Keratinocyte (primary cell): ENCODE data around the gene TPRN. TPM values are rescaled to one million over a fixed set of nuclear protein-coding genes. Genes with fewer than 3 reads are reported as not detected.

Experiments used
- DNase-seq: peaks from one replicate; pipeline ENCODE4 v3.0.0-alpha.2; 2011; ENCODE audit warnings: low read depth, missing footprints, low spot score
- FAIRE-seq: peaks from 2 replicates; lab custom pipeline; 2011; peaks lifted over from hg19 to GRCh38; lab: Jason Lieb, UNC
- H2AFZ ChIP-seq: 2 replicates; pipeline ENCODE4 v1.6.0; 2012; ENCODE audit warnings: low read length, control low read depth, inconsistent platforms; ENCODE audit not compliant: control insufficient read depth
- H3K27ac ChIP-seq: 2 replicates; pipeline ENCODE4 v1.5.1; 2011; ENCODE audit warnings: low read length; ENCODE audit not compliant: control insufficient read depth, insufficient read depth
- H3K27me3 ChIP-seq: 3 replicates; pipeline ENCODE4 v1.6.0; 2011; ENCODE audit warnings: low read length; ENCODE audit not compliant: control insufficient read depth, insufficient read depth; ENCODE audit errors: extremely low read depth
- H3K36me3 ChIP-seq, 2 experiments: 2 replicates in 1 of 2; 3 replicates in 1 of 2; pipeline ENCODE4 v1.5.1; 2011; ENCODE audit warnings: low read length in 2 of 2, mild to moderate bottlenecking in 1 of 2; ENCODE audit not compliant: control insufficient read depth in 2 of 2, insufficient read depth in 2 of 2; ENCODE audit errors: extremely low read depth in 1 of 2
- H3K4me1 ChIP-seq: 3 replicates; pipeline ENCODE4 v1.5.1; 2011; ENCODE audit warnings: low read length; ENCODE audit not compliant: control insufficient read depth, insufficient read depth; ENCODE audit errors: extremely low read depth
- H3K4me2 ChIP-seq: 3 replicates; pipeline ENCODE4 v1.6.0; 2011; ENCODE audit warnings: low read depth, low read length; ENCODE audit not compliant: control insufficient read depth, insufficient read depth; ENCODE audit errors: extremely low read depth
- H3K4me3 ChIP-seq, 3 experiments: fragments of 200-600 bp in 1 of 3; sonication (generic) in 1 of 3; 2 replicates in 2 of 3; 3 replicates in 1 of 3; pipeline ENCODE4 v1.5.1; 2011 to 2016; ENCODE audit warnings: low read length in 3 of 3, mild to moderate bottlenecking in 3 of 3, control low read depth in 2 of 3, inconsistent platforms in 1 of 3, low read depth in 1 of 3, mixed read lengths in 1 of 3, mixed run types in 1 of 3, moderate library complexity in 1 of 3; ENCODE audit not compliant: control insufficient read depth in 2 of 3, insufficient read depth in 2 of 3; ENCODE audit errors: extremely low read depth in 1 of 3
- H3K79me2 ChIP-seq: 2 replicates; pipeline ENCODE4 v1.6.0; 2012; ENCODE audit warnings: low read length; ENCODE audit not compliant: control insufficient read depth, insufficient read depth
- H3K9ac ChIP-seq: 3 replicates; pipeline ENCODE4 v1.6.0; 2011; ENCODE audit warnings: low read length; ENCODE audit not compliant: control insufficient read depth, insufficient read depth; ENCODE audit errors: extremely low read depth
- H3K9me1 ChIP-seq: 3 replicates; pipeline ENCODE4 v1.6.0; 2011; ENCODE audit warnings: low read length; ENCODE audit not compliant: control insufficient read depth, insufficient read depth; ENCODE audit errors: extremely low read depth
- H3K9me3 ChIP-seq: 2 replicates; pipeline ENCODE4 v1.5.1; 2012; ENCODE audit warnings: low read depth, low read length; ENCODE audit not compliant: control insufficient read depth
- H4K20me1 ChIP-seq: 3 replicates; pipeline ENCODE4 v1.6.0; 2011; ENCODE audit warnings: low read length; ENCODE audit not compliant: control insufficient read depth, insufficient read depth; ENCODE audit errors: extremely low read depth
- EZH2 ChIP-seq: IDR thresholded peaks from one replicate; pipeline ENCODE4 v1.6.1; 2012; ENCODE audit warnings: inconsistent platforms, mild to moderate bottlenecking, low read length, moderate library complexity
- dilution Hi-C: fragments of 300-500 bp; cut with MboI; formaldehyde crosslinking; loops from one replicate; pipeline ENCODE4 v1.7.0; 2020; ENCODE audit warnings: low sequenced_read_pairs; ENCODE audit not compliant: extremely low pct_ligation_motif_present
- polyA plus RNA-seq, 5 experiments: library from polyadenylated mRNA; depleted of rRNA in 3 of 5; stranded (reverse) in 3 of 5; stranded (forward) in 1 of 5; unstranded in 1 of 5; fragments of >200 nt; gene quantifications; 1 replicate in 1 of 5; 2 replicates in 3 of 5; 3 replicates in 1 of 5; pipeline versions ENCODE4 v1.2.1 to v1.2.3, GENCODE V29; 2011 to 2012; ENCODE audit warnings: missing spikeins in 2 of 5, low read depth in 1 of 5, low replicate concordance in 1 of 5
- TF ChIP-seq, protein P1 (sequence below), 3 experiments: IDR thresholded peaks in 1 of 3; conservative IDR thresholded peaks in 1 of 3; optimal IDR thresholded peaks in 1 of 3; 2 replicates in 2 of 3; 3 replicates in 1 of 3; pipeline versions ENCODE3 to v1.5.1; 2011; ENCODE audit warnings: low read length in 3 of 3, mild to moderate bottlenecking in 3 of 3, moderate library complexity in 2 of 3, control low read depth in 1 of 3, inconsistent platforms in 1 of 3; ENCODE audit not compliant: insufficient read depth in 2 of 3; ENCODE audit errors: extremely low read depth in 1 of 3

The TPRN gene
- polyA plus RNA-seq, 1 donor (not counting 4 experiments of a cell fraction or from before 2014, with no cell fraction given): 1.1 TPM

DNA sequence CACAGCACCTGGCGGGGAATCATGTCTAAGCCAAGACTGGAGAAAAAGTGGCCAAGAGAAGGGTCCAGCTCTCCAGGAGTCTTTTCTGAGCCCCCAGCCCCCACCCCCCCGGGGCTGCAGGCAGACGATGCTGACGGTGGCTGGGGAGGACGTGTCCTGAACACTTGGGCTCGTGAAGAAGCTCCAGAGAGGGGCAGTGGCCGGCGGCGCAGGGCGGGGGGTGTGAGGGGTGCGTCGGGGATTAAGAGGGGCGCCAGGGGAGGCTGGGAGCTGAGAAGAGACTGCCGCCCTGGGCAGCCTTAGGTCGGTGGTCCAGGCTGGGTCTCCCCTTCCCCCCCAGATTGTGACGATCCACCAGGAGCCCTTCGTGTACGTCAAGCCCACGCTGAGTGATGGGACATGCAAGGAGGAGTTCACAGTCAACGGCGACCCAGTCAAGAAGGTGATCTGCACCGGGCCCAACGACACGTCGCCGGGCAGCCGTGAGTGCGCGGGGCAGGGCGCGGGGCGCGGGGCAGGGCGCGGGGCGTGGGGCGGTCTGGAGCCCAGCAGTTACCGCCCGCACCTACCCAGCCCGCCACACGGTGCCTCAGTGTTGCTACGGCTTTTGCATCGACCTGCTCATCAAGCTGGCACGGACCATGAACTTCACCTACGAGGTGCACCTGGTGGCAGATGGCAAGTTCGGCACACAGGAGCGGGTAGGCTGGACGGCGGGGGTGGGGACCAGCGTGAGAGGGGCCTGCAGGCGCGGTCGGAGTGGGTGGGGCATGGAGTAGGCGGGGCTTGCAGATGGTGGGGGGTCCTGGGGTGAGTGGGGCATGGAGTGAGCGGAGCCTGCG, 39.6 kb downstream of the TPRN start:
- TF ChIP-seq, protein P1, sequence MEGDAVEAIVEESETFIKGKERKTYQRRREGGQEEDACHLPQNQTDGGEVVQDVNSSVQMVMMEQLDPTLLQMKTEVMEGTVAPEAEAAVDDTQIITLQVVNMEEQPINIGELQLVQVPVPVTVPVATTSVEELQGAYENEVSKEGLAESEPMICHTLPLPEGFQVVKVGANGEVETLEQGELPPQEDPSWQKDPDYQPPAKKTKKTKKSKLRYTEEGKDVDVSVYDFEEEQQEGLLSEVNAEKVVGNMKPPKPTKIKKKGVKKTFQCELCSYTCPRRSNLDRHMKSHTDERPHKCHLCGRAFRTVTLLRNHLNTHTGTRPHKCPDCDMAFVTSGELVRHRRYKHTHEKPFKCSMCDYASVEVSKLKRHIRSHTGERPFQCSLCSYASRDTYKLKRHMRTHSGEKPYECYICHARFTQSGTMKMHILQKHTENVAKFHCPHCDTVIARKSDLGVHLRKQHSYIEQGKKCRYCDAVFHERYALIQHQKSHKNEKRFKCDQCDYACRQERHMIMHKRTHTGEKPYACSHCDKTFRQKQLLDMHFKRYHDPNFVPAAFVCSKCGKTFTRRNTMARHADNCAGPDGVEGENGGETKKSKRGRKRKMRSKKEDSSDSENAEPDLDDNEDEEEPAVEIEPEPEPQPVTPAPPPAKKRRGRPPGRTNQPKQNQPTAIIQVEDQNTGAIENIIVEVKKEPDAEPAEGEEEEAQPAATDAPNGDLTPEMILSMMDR (optimal IDR thresholded peaks at IDR 0.05 in 1 of 3, IDR thresholded peaks at IDR 0.05 in 1 of 3, conservative IDR thresholded peaks at IDR 0.05 in 1 of 3; ENCODE audit: extremely low read depth in 1 of 3, insufficient read depth in 2 of 3, low read length in 3 of 3): no peak
- TF ChIP-seq EZH2: no peak
- FAIRE-seq (no peak), DNase-seq (no peak)
- H3K27ac ChIP-seq: no peak overlapping the region
- H3K36me3 ChIP-seq: no peaks in the 10 kb centered on the region
- H3K9ac ChIP-seq: no peak overlapping the region
- H3K27me3 ChIP-seq: peaks cover 82% of the 10 kb centered on the region
- H3K79me2 ChIP-seq: no peaks in the 10 kb centered on the region
- no peaks in the 10 kb centered on the region for H3K9me3 ChIP-seq
- H3K4me2 ChIP-seq: no peak overlapping the region
- no peaks in the 10 kb centered on the region for H4K20me1 ChIP-seq
- no peaks in the 10 kb centered on the region for H3K9me1 ChIP-seq
- peaks cover 4% of the 10 kb centered on the region for H3K4me1 ChIP-seq
- no peak overlapping the region for H3K4me3 ChIP-seq
- dilution Hi-C loops: no loop called here
- H2AFZ ChIP-seq: no peak overlapping the region

DNA sequence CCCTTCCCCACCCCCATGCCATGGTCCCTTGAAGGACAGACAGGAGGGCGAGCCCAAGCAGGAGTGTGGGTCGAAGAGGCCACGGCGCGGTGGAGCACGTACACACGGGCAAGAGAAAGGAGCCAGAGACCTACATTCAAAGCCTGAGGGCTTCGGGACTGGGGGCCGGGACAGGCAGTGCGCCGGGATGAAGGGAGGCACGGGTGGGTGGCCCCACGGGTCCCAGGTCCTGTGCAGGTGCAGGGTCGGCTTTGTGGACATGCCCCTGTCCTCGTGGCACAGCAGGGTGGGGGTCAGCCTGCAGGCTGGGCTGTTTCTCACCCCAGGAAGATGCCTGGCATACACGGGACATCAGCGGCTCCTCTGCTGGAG, 40.5 kb downstream of the TPRN start:
- Histone ChIP-seq H2AFZ (no peak overlapping the region), H3K36me3 (no peaks in the 10 kb centered on the region), H4K20me1 (no peaks in the 10 kb centered on the region), H3K4me3 (no peak overlapping the region), H3K27me3 (peaks cover 73% of the 10 kb centered on the region), H3K4me2 (no peak overlapping the region), H3K9ac (no peak overlapping the region), H3K9me1 (no peaks in the 10 kb centered on the region), H3K4me1 (peaks cover 4% of the 10 kb centered on the region), H3K9me3 (no peaks in the 10 kb centered on the region), H3K27ac (no peak overlapping the region), H3K79me2 (no peaks in the 10 kb centered on the region)
- no peak for DNase-seq
- dilution Hi-C loops: no loop called here
- no peak for FAIRE-seq
- TF ChIP-seq EZH2: no peak
- TF ChIP-seq, protein P1 (optimal IDR thresholded peaks at IDR 0.05 in 1 of 3, IDR thresholded peaks at IDR 0.05 in 1 of 3, conservative IDR thresholded peaks at IDR 0.05 in 1 of 3; ENCODE audit: extremely low read depth in 1 of 3, insufficient read depth in 2 of 3, low read length in 3 of 3): no peak
